ENCODE results near the gene LTBR.

DNA sequence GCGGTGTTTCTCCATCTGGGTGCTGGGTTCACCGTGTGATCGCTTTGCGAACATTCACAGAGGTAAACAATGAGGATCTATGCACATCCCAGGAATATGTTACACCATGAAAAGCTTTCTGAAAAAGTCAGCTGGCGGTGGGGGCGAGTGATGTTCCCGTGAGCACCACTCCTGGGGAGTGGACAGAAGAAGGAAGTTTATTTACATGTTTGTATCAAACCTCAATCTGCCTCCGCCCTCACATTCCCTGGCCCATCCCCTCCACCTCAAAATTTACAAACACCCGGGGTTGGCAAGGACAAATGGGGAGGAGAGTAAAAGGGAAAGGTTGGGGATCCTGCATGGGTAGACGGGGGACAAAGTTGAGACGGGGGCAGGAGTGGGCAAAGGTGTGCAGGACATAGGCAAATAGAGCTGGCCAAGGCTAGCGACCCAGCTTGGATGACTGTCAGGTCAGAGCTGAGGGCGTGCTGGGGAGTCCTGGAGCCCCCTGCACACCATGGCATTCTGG, 49.0 kb upstream of the LTBR start:
- TF ChIP-seq POLR2A (IDR thresholded peaks at IDR 0.05; ENCODE audit: low read length), result no peak
- no peak for TF ChIP-seq GATA1 (IDR thresholded peaks at IDR 0.05; ENCODE audit: low read depth, low read length)

All from erythroblast (primary cell).